GM23248 (cell line): ENCODE results near the gene ST6GALNAC4. TPM values are rescaled to one million over a fixed set of nuclear protein-coding genes. Genes with fewer than 3 reads are reported as not detected.

Experiments used
- DNase-seq: peaks from one replicate; pipeline ENCODE4 v3.0.0-alpha.2; 2015
- H2AFZ ChIP-seq: fragments of 200-600 bp; sonication (generic); 2 replicates; pipeline ENCODE4 v1.6.1; 2016; ENCODE audit warnings: antibody characterized with exemption
- H3F3A ChIP-seq: fragments of 200-600 bp; sonication (generic); 2 replicates; pipeline ENCODE4 v1.6.1; 2016; ENCODE audit warnings: mild to moderate bottlenecking, antibody characterized with exemption, mixed run types; ENCODE audit not compliant: insufficient read depth
- H3K27ac ChIP-seq: fragments of 200-600 bp; sonication (generic); 2 replicates; pipeline ENCODE4 v1.5.1; 2016; ENCODE audit warnings: mild to moderate bottlenecking
- H3K27me3 ChIP-seq: fragments of 200-600 bp; sonication (generic); replicated peaks from 2 replicates; pipeline ENCODE4 v1.6.1; 2016; ENCODE audit warnings: mild to moderate bottlenecking; ENCODE audit not compliant: insufficient read depth
- H3K36me3 ChIP-seq: fragments of 200-600 bp; sonication (generic); 2 replicates; pipeline ENCODE4 v1.6.1; 2016; ENCODE audit warnings: low read depth, mild to moderate bottlenecking
- H3K4me1 ChIP-seq: fragments of 200-600 bp; sonication (generic); 2 replicates; pipeline ENCODE4 v1.6.1; 2016; ENCODE audit warnings: mild to moderate bottlenecking; ENCODE audit not compliant: insufficient read depth
- H3K4me2 ChIP-seq: fragments of 200-600 bp; sonication (generic); one replicate; pipeline ENCODE4 v1.6.1; 2016; ENCODE audit warnings: mild to moderate bottlenecking; ENCODE audit not compliant: unreplicated experiment
- H3K4me3 ChIP-seq: fragments of 200-600 bp; sonication (generic); 2 replicates; pipeline ENCODE4 v1.5.1; 2016; ENCODE audit warnings: mild to moderate bottlenecking
- H3K79me2 ChIP-seq: fragments of 200-600 bp; sonication (generic); 2 replicates; pipeline ENCODE4 v1.6.1; 2016; ENCODE audit warnings: mild to moderate bottlenecking; ENCODE audit not compliant: insufficient read depth
- H3K9ac ChIP-seq: fragments of 200-600 bp; sonication (generic); 2 replicates; pipeline ENCODE4 v1.6.1; 2016; ENCODE audit warnings: mild to moderate bottlenecking
- H3K9me2 ChIP-seq: fragments of 200-600 bp; sonication (generic); 2 replicates; pipeline ENCODE4 v1.6.1; 2016; ENCODE audit warnings: mixed run types, mild to moderate bottlenecking, moderate library complexity; ENCODE audit not compliant: insufficient read depth
- H3K9me3 ChIP-seq: fragments of 200-600 bp; sonication (generic); one replicate; pipeline ENCODE4 v1.6.1; 2017; ENCODE audit warnings: low read depth
- H4K20me1 ChIP-seq: fragments of 200-600 bp; sonication (generic); 2 replicates; pipeline ENCODE4 v1.6.0; 2016; ENCODE audit not compliant: insufficient read depth
- EZH2 ChIP-seq: fragments of 200-600 bp; sonication (generic); IDR thresholded peaks from 2 replicates; pipeline ENCODE4 v1.6.1; 2018; ENCODE audit warnings: antibody characterized with exemption, mild to moderate bottlenecking; ENCODE audit not compliant: insufficient read depth, poor library complexity, severe bottlenecking
- EZH2phosphoT487 ChIP-seq: fragments of 200-600 bp; sonication (generic); IDR thresholded peaks from 2 replicates; pipeline ENCODE4 v1.6.1; 2018; ENCODE audit warnings: antibody characterized with exemption, moderate library complexity, mild to moderate bottlenecking, low read depth; ENCODE audit not compliant: insufficient read depth
- WGBS, 2 experiments: methylation state at CpG; one replicate each; pipeline ENCODE4 v1.1.6; 2015 to 2017; ENCODE audit warnings: low lambda C conversion rate in 2 of 2, low coverage in 1 of 2; ENCODE audit errors: missing lambda C conversion rate in 2 of 2; 5-methylcytosine and 5-hydroxymethylcytosine counted together
- in situ Hi-C: fragments of 300-500 bp; cut with MboI; formaldehyde crosslinking; loops from 2 replicates; pipeline ENCODE4 v1.15.0; 2020
- polyA plus RNA-seq: library from polyadenylated mRNA; unstranded; fragments of >200 nt; fragmentation: Nextera tagmentation; extraction: Ambion mirVana; gene quantifications from 2 replicates; pipeline ENCODE4 v1.2.1, GENCODE V29; 2016
- total RNA-seq: library from RNA; depleted of rRNA; stranded (reverse); fragments of >200 nt; shearing (Covaris generic); gene quantifications from 2 replicates; pipeline ENCODE4 v1.2.3, GENCODE V29; 2014

Gene ST6GALNAC4
- total and polyA plus RNA-seq, 2 experiments from 2014 or later = 33.7 to 61.0 TPM

- peak overlapping the region; percentile 97 for H3K27ac ChIP-seq
- no peaks in the 10 kb centered on the region for H3K9me3 ChIP-seq
- TF ChIP-seq EZH2phosphoT487 (no peak), EZH2 (no peak)
- in situ Hi-C loops = no loop called here
- 19 to 30% methylated on average over 10 to 19 of the region's 19 CpGs for WGBS, 2 experiments
- peak overlapping the region; percentile 87 for H3K4me2 ChIP-seq
- H3K9me2 ChIP-seq = no peaks in the 10 kb centered on the region
- peaks cover 34% of the 10 kb centered on the region; the same call in 1 of the 2 replicates for H3K36me3 ChIP-seq
- DNase-seq = peak; percentile 86
- peaks cover 49% of the 10 kb centered on the region for H3K79me2 ChIP-seq
- H4K20me1 ChIP-seq = no peaks in the 10 kb centered on the region
- H3F3A ChIP-seq = peaks cover 5% of the 10 kb centered on the region; the same call in 1 of the 2 replicates
- H3K4me1 ChIP-seq = peaks cover 27% of the 10 kb centered on the region
- H3K4me3 ChIP-seq = peak overlapping the region; percentile 89
- peak overlapping the region; percentile 100 for H3K9ac ChIP-seq
- no peak overlapping the region for H2AFZ ChIP-seq
- no peaks in the 10 kb centered on the region for H3K27me3 ChIP-seq
Observed at GRCh38 chr9:127897193-127897692, 19.6 kb downstream of the ST6GALNAC4 start.

GRCh38 chr9:127896395-127897192 is 20.2 kb downstream of the ST6GALNAC4 start:
- peaks cover 27% of the 10 kb centered on the region for H3K4me1 ChIP-seq
- no peak overlapping the region for H2AFZ ChIP-seq
- no peak for TF ChIP-seq EZH2phosphoT487
- TF ChIP-seq EZH2 = no peak
- no peak for DNase-seq
- H3K9me2 ChIP-seq = no peaks in the 10 kb centered on the region
- H3K9me3 ChIP-seq = no peaks in the 10 kb centered on the region
- 72 to 75% methylated on average over 16 of the region's 16 CpGs for WGBS, 2 experiments
- H3K36me3 ChIP-seq = peaks cover 38% of the 10 kb centered on the region; the same call in 1 of the 2 replicates
- H3F3A ChIP-seq = peaks cover 5% of the 10 kb centered on the region; the same call in 1 of the 2 replicates
- H3K4me2 ChIP-seq = peak overlapping the region; percentile 87
- H3K79me2 ChIP-seq = peaks cover 53% of the 10 kb centered on the region
- H3K9ac ChIP-seq = peak overlapping the region; percentile 38
- in situ Hi-C loops = no loop called here
- H3K27ac ChIP-seq = peak overlapping the region; percentile 28; the same call in 1 of the 2 replicates
- H4K20me1 ChIP-seq = no peaks in the 10 kb centered on the region
- H3K4me3 ChIP-seq = peak overlapping the region; percentile 33
- no peaks in the 10 kb centered on the region for H3K27me3 ChIP-seq

- Histone ChIP-seq H3K4me2 (no peak overlapping the region), H3K9me3 (no peaks in the 10 kb centered on the region), H3K9me2 (no peaks in the 10 kb centered on the region), H4K20me1 (no peaks in the 10 kb centered on the region), H3K27ac (no peak overlapping the region), H3F3A (peaks cover 5% of the 10 kb centered on the region; the same call in 1 of the 2 replicates), H3K27me3 (no peaks in the 10 kb centered on the region), H2AFZ (no peak overlapping the region), H3K9ac (no peak overlapping the region), H3K36me3 (peaks cover 44% of the 10 kb centered on the region; the same call in 1 of the 2 replicates), H3K79me2 (peaks cover 60% of the 10 kb centered on the region), H3K4me1 (peaks cover 20% of the 10 kb centered on the region), H3K4me3 (no peak overlapping the region)
- in situ Hi-C loops = no loop called here
- 89 to 90% methylated on average over 8 of the region's 8 CpGs for WGBS, 2 experiments
- TF ChIP-seq EZH2phosphoT487 (no peak), EZH2 (no peak)
- DNase-seq = no peak
Observed at GRCh38 chr9:127895811-127896210, 21.0 kb downstream of the ST6GALNAC4 start.

- no peaks in the 10 kb centered on the region for H3K9me2 ChIP-seq
- H3F3A ChIP-seq = peaks cover 5% of the 10 kb centered on the region; the same call in 1 of the 2 replicates
- peaks cover 11% of the 10 kb centered on the region for H3K4me1 ChIP-seq
- 99 to 100% methylated on average over 4 of the region's 4 CpGs for WGBS, 2 experiments
- H3K9me3 ChIP-seq = no peaks in the 10 kb centered on the region
- DNase-seq = no peak
- TF ChIP-seq EZH2phosphoT487 = no peak
- no peak for TF ChIP-seq EZH2
- H3K27ac ChIP-seq = no peak overlapping the region
- H3K4me3 ChIP-seq = no peak overlapping the region
- peaks cover 67% of the 10 kb centered on the region; the same call in 1 of the 2 replicates for H3K36me3 ChIP-seq
- in situ Hi-C loops = no loop called here
- H3K9ac ChIP-seq = no peak overlapping the region
- H3K27me3 ChIP-seq = no peaks in the 10 kb centered on the region
- H3K79me2 ChIP-seq = peaks cover 73% of the 10 kb centered on the region
- no peaks in the 10 kb centered on the region for H4K20me1 ChIP-seq
- H3K4me2 ChIP-seq = no peak overlapping the region
- H2AFZ ChIP-seq = no peak overlapping the region
Observed at GRCh38 chr9:127893392-127893791, 23.4 kb downstream of the ST6GALNAC4 start.
